T-helper 1 cell treated with Interleukin-12 subunit alpha and Interleukin-12 subunit beta and Interleukin-4 antibody, amounts not matched to agents 30 μg/mL and 1 μg/mL, for 36 hours (primary cell): ENCODE measurements around the gene HEPN1.

Source experiments
- H3K27ac Mint-ChIP-seq: one replicate; pipeline ENCODE4 v1.8.0; 2021; ENCODE audit warnings: mild to moderate bottlenecking, mixed read lengths
- H3K27me3 Mint-ChIP-seq: one replicate; pipeline ENCODE4 v1.8.0; 2021; ENCODE audit warnings: low read depth, mixed read lengths
- H3K36me3 Mint-ChIP-seq: one replicate; pipeline ENCODE4 v1.8.0; 2021; ENCODE audit warnings: low read depth, mixed read lengths
- H3K4me1 Mint-ChIP-seq: one replicate; pipeline ENCODE4 v1.8.0; 2021; ENCODE audit warnings: low read depth, mixed read lengths
- H3K4me3 Mint-ChIP-seq: one replicate; pipeline ENCODE4 v1.8.0; 2021; ENCODE audit warnings: mild to moderate bottlenecking, moderate library complexity, mixed read lengths
- H3K9me3 Mint-ChIP-seq: one replicate; pipeline ENCODE4 v1.8.0; 2021; ENCODE audit warnings: mixed read lengths

HEPN1 gene

DNA sequence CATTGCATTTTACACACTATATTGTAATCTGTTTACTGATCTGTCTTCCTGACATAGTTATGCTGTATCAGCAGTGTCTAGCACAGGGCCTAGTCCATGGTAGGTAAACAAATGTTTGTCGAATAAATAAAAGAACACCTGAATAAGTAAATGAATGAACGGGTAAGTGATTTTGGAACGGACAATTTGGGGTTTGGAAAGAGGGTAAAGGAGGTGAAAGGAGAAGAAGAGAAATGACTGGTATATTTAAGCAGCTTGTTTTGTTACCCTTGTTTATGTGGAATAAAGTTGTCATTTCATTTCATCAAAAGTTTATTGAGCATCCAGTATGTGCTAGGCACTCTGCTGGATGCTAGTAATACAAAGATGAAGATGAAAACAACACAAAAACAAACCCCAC, at the start of gene HEPN1:
Gene HEPN1, plus strand, starts transcription at position 301 of the 400 bp plus-strand sequence.
- Mint-ChIP-seq H3K9me3 (no peaks in the 10 kb centered on the region), H3K4me3 (no peak within 1 kb of the TSS), H3K36me3 (no peaks in the 10 kb centered on the region), H3K27me3 (peaks cover 27% of the 10 kb centered on the region), H3K4me1 (peaks cover 3% of the 10 kb centered on the region), H3K27ac (no peak within 1 kb of the TSS)

DNA sequence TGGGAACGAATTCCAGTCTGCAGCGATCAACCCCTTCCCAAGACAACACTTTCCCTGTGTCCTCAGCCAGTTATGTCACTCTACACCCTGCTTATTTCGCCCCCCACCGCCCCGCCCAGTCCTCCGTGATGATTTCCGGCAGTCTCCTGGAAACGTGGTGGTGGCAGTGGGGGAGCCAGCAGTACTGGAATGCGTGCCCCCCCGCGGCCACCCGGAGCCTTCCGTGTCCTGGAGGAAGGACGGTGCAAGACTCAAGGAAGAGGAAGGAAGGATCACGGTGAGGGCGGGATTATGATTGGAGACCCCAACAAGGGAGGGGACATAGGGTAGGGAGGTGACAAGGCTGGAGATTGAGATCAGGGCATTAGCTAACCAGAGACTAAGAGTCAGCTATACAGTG, 49.7 kb upstream of the HEPN1 start:
- Mint-ChIP-seq H3K27ac (no peak overlapping the region), H3K4me3 (no peak overlapping the region), H3K27me3 (peaks cover 93% of the 10 kb centered on the region), H3K4me1 (peaks cover 4% of the 10 kb centered on the region), H3K36me3 (peaks cover 1% of the 10 kb centered on the region), H3K9me3 (no peaks in the 10 kb centered on the region)

DNA sequence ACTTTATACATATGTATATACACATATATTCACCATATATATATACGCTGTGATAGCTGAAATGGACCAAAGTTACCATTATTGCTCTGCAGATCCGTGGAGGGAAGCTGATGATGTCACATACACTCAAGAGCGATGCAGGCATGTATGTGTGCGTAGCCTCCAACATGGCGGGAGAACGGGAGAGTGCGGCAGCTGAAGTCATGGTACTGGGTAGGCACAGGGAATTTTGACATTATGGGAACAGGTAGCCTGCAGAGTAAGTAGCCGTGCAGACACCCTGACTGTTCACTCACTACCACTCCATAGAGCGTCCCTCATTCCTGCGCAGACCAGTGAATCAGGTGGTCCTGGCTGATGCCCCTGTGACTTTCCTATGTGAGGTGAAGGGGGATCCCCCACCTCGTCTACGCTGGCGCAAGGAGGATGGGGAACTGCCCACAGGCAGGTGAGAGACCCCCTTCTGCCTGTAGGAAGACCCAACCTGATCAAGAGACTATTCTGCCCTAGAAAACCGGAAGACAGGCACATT, 49.1 kb upstream of the HEPN1 start:
- H3K4me3 Mint-ChIP-seq: no peak overlapping the region
- no peak overlapping the region for H3K27ac Mint-ChIP-seq
- H3K36me3 Mint-ChIP-seq: peaks cover 1% of the 10 kb centered on the region
- H3K27me3 Mint-ChIP-seq: peaks cover 92% of the 10 kb centered on the region
- peaks cover 4% of the 10 kb centered on the region for H3K4me1 Mint-ChIP-seq
- no peaks in the 10 kb centered on the region for H3K9me3 Mint-ChIP-seq

DNA sequence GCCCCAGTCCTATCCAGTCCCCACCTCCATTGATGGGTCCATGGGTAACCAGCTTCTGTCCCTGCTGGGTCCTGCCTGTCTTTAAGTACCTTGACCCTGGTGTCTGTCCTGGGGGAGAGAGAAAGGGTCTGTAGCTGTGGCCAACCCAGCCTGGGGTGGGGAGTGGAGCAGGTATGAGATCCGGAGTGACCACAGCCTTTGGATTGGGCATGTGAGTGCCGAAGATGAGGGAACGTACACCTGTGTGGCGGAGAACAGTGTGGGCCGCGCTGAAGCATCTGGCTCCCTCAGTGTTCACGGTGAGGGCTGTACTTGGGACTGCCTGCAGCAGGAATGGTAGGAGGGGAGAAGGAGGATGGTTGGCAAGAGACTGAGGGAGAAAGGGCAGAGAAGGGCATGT, 48.6 kb upstream of the HEPN1 start:
- H3K4me1 Mint-ChIP-seq: peaks cover 6% of the 10 kb centered on the region
- no peak overlapping the region for H3K27ac Mint-ChIP-seq
- peaks cover 95% of the 10 kb centered on the region for H3K27me3 Mint-ChIP-seq
- no peak overlapping the region for H3K4me3 Mint-ChIP-seq
- peaks cover 1% of the 10 kb centered on the region for H3K36me3 Mint-ChIP-seq
- H3K9me3 Mint-ChIP-seq: no peaks in the 10 kb centered on the region

DNA sequence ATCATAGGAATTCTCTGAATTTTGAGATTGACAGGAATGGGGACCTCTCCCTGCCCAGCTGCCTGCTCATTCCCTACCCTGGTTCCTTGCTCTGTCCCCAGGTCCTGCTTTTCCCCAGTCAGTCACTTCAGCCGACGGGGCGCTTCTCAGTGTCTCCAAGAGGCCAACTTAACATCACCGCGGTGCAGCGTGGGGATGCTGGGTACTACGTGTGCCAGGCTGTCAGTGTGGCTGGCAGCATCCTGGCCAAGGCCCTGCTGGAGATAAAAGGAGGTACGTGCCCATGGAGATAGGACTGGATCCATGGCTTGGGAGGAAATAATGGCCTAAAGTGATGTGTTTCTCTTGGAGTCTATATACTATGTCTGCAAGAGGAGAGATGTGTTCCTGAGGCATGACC, 46.8 kb upstream of the HEPN1 start:
- no peak overlapping the region for H3K27ac Mint-ChIP-seq
- H3K9me3 Mint-ChIP-seq: no peaks in the 10 kb centered on the region
- no peak overlapping the region for H3K4me3 Mint-ChIP-seq
- H3K36me3 Mint-ChIP-seq: peaks cover 1% of the 10 kb centered on the region
- H3K27me3 Mint-ChIP-seq: peaks cover 81% of the 10 kb centered on the region
- H3K4me1 Mint-ChIP-seq: peaks cover 14% of the 10 kb centered on the region

DNA sequence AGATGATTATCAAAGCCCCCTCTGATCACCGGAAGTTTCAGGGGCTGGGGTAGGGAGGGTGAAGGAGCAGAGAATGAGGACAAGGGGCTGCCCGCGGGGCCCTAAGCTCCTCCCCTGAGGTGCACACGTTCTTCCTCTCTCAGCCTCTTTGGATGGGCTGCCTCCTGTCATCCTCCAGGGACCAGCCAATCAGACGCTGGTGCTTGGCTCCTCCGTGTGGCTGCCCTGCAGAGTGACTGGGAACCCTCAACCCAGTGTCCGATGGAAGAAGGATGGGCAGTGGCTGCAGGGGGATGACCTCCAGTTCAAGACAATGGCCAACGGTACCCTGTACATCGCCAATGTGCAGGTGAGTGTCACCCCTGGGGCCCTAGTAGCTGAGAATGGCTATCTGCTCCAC, 46.3 kb upstream of the HEPN1 start:
- Mint-ChIP-seq H3K4me1 (peaks cover 16% of the 10 kb centered on the region), H3K9me3 (no peaks in the 10 kb centered on the region), H3K4me3 (no peak overlapping the region), H3K36me3 (peaks cover 1% of the 10 kb centered on the region), H3K27ac (no peak overlapping the region), H3K27me3 (peaks cover 76% of the 10 kb centered on the region)

DNA sequence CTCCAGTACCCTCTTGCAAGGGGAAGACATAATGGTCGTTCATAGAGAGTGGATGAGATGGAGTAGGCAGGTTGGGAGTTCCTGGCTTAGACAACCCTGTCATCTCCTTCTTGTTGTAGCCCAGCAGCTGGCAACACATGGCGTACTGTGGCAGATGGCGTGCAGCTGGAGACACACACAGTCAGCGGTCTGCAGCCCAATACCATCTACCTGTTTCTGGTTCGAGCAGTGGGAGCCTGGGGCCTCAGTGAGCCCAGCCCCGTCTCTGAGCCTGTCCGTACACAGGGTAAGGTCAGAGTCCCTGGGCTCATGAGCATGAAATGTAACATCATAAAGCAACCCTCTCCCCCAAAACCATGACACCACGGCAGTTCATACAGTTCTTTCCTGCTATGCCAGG, 45.1 kb upstream of the HEPN1 start:
- Mint-ChIP-seq H3K9me3 (no peaks in the 10 kb centered on the region), H3K27ac (no peak overlapping the region), H3K36me3 (peaks cover 1% of the 10 kb centered on the region), H3K4me1 (peaks cover 16% of the 10 kb centered on the region), H3K27me3 (peaks cover 64% of the 10 kb centered on the region), H3K4me3 (no peak overlapping the region)

DNA sequence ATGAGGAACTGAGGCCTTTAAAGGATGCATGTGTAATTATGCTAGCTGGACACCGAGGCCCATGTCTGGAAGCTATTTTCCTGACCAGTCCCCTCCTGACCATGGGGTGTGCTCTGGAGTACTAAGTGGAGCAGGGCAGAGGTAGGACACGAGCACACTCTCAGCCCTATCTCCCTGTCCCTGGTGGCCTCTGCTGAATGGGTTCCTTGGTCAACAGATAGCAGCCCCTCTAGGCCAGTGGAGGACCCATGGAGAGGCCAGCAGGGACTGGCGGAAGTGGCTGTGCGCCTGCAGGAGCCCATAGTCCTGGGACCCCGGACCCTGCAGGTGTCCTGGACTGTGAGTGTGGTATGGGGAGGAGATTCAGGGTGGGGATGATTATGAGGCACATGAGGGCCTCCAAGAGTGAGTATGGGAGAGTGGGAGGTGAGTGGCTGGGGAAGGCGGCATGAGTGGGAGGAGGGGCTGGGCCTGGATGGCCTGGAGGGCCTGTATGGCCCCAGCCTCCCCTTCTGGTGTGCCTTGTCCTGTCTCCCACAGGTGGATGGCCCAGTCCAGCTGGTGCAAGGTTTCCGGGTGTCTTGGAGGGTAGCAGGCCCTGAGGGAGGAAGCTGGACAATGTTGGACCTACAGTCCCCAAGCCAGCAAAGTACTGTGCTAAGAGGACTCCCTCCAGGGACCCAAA, 44.3 kb upstream of the HEPN1 start:
- Mint-ChIP-seq H3K27ac (no peak overlapping the region), H3K27me3 (peaks cover 57% of the 10 kb centered on the region), H3K9me3 (no peaks in the 10 kb centered on the region)

DNA sequence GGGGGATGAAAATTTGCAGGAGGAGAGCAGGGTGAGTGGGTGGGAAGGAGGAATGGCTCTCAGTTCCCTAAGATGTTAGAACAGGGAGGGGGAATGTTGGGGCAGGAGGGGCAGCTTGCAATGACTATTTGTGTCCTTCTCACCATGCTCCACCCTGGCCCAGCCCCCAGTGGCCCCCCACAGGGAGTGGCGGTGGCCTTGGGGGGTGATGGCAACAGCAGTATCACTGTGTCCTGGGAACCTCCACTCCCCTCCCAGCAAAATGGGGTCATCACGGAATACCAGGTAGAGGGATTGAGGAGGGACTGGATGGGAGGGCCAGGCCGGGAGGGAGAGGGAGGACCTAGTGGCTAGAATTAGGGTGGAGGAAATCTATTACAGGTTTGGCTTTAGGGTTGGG, 43.6 kb upstream of the HEPN1 start:
- no peak overlapping the region for H3K27ac Mint-ChIP-seq
- peaks cover 50% of the 10 kb centered on the region for H3K27me3 Mint-ChIP-seq
- peak overlapping the region; percentile 68 for H3K4me3 Mint-ChIP-seq
- no peaks in the 10 kb centered on the region for H3K36me3 Mint-ChIP-seq
- no peaks in the 10 kb centered on the region for H3K9me3 Mint-ChIP-seq
- H3K4me1 Mint-ChIP-seq: peaks cover 11% of the 10 kb centered on the region

More for the DNA sequence above, 44.3 kb upstream of the HEPN1 start:
- Mint-ChIP-seq H3K36me3 (no peaks in the 10 kb centered on the region), H3K4me1 (peaks cover 11% of the 10 kb centered on the region), H3K4me3 (peak overlapping the region; percentile 21)

DNA sequence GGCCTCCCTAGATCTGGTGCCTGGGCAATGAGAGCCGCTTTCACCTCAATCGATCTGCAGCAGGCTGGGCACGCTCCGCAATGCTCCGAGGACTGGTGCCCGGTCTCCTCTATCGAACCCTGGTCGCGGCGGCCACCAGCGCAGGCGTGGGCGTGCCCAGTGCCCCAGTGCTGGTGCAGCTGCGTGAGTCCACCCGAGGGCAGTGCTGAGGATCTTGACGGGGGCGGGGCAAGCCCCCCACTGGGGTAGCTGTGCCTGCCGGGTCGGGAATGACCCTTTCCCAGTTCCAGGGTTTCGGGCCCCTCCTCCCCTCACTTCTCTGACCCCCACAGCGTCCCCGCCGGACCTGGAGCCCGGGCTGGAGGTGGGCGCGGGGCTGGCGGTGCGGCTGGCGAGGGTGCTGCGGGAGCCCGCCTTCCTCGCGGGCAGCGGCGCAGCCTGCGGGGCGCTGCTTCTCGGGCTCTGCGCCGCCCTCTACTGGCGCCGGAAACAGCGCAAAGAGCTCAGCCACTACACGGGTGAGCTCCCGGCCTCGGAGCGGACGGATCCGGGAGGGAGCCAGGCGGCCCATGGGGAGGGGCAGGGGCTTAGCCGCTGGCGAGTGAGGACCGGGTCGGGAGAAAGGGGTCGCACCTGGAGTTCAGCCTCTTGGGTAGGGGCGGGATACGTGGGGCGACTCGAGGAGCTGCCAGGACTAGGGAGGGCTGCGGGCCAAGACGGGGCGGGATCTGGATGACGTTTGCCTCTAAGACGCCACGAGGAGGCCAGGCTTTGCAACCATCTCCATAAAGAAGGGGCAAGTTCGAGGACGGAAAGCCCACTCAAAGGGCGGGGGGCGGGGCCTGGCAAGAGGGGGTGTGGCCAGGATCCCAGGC, 42.9 kb upstream of the HEPN1 start:
- Mint-ChIP-seq H3K27me3 (peaks cover 45% of the 10 kb centered on the region), H3K4me3 (peak overlapping the region; percentile 82), H3K9me3 (no peaks in the 10 kb centered on the region), H3K36me3 (no peaks in the 10 kb centered on the region), H3K4me1 (peaks cover 11% of the 10 kb centered on the region), H3K27ac (peak overlapping the region; percentile 65)

DNA sequence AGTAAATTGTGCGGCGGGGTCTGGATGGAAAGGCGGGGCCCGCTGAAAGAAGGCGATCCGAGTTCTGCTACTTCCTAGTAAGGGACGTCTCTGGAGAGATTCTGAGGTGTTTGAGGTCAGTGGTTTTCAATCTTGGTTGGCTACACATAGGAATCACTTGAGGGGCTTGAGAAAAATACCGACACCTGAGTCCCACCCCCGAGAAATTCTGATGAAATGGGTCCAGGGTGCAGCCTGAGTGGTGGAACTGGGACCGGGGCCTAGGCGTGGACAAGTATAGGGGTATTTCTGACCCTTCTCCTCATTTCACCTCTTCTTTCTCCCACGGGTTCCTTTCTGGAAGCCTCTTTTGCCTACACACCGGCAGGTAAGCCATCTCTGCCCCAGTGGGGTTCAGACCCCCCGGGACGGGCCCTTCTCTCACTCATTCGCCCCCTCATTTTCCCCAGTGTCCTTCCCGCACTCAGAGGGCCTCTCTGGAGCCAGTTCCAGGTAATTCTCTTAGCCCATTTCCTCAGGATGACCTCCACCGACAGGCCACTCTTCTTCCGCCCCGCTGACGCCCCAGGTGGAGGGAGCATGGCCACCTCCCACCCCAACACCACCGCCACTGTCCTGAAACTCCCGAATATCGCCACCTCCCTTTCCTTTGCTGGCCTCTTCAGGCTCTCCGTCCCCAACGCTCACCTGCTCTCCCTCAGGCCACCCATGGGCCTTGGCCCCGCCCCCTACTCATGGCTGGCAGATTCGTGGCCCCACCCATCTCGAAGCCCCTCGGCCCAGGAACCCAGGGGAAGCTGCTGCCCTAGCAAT, 42.0 kb upstream of the HEPN1 start:
- Mint-ChIP-seq H3K4me1 (peaks cover 11% of the 10 kb centered on the region), H3K36me3 (no peaks in the 10 kb centered on the region), H3K27ac (peak overlapping the region; percentile 36)

DNA sequence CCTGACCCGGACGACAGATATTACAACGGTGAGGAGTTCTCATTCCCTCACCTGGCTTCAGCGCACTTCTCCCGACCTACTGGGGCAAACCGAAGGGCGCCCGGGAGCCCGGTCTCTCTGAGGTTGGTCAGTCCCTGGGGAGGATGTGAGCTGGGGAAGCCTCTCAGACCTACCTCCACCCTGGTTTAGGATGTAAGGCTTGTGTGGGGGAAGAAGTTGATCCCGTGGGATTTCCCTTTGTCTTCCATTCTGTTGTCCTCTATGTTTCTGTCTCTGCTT, 41.5 kb upstream of the HEPN1 start:
- Mint-ChIP-seq H3K4me3 (peak overlapping the region; percentile 82), H3K27ac (peak overlapping the region; percentile 36), H3K27me3 (peaks cover 31% of the 10 kb centered on the region), H3K4me1 (peaks cover 11% of the 10 kb centered on the region), H3K36me3 (no peaks in the 10 kb centered on the region), H3K9me3 (no peaks in the 10 kb centered on the region)

More for the DNA sequence above, 42.0 kb upstream of the HEPN1 start:
- H3K9me3 Mint-ChIP-seq: no peaks in the 10 kb centered on the region
- H3K4me3 Mint-ChIP-seq: peak overlapping the region; percentile 82
- peaks cover 37% of the 10 kb centered on the region for H3K27me3 Mint-ChIP-seq

DNA sequence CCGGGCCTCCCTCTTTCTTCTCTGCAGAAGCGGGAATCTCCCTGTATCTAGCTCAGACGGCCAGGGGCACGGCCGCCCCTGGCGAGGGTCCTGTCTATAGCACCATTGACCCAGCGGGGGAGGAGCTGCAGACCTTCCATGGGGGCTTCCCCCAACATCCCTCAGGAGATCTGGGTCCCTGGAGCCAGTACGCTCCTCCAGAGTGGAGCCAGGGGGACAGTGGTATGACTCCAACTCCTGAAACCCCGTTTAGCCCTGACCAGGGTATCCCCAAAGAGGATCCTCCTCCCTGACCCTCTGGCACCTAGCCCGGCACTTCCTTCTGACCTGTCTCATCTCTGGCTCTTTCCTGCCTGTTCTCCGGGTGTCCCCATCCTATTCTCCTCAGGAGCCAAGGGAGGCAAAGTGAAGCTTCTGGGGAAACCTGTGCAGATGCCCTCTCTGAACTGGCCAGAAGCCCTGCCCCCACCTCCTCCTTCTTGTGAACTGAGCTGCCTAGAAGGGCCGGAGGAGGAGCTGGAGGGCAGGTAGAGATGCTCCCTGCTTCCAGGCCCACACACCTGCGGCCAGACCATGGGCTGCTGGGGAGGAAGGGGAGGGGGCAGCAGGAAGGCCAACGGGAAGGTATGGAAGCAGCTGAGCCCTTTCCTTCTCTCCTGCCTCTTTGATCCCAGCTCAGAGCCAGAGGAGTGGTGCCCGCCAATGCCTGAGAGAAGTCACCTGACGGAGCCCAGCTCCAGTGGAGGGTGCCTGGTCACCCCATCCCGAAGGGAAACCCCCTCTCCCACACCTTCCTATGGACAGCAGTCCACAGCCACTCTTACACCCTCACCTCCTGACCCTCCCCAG, 40.9 kb upstream of the HEPN1 start:
- Mint-ChIP-seq H3K27ac (no peak overlapping the region), H3K36me3 (no peaks in the 10 kb centered on the region), H3K4me3 (no peak overlapping the region), H3K4me1 (peaks cover 15% of the 10 kb centered on the region), H3K27me3 (peaks cover 25% of the 10 kb centered on the region), H3K9me3 (no peaks in the 10 kb centered on the region)
